ENCODE data around the gene EIF2D. TPM values are rescaled to one million over a fixed set of nuclear protein-coding genes. Genes with fewer than 3 reads are reported as not detected.

EIF2D gene
- total and polyA plus RNA-seq, 7 donors, result 27.0 to 59.6 (median 43.3) TPM

DNA sequence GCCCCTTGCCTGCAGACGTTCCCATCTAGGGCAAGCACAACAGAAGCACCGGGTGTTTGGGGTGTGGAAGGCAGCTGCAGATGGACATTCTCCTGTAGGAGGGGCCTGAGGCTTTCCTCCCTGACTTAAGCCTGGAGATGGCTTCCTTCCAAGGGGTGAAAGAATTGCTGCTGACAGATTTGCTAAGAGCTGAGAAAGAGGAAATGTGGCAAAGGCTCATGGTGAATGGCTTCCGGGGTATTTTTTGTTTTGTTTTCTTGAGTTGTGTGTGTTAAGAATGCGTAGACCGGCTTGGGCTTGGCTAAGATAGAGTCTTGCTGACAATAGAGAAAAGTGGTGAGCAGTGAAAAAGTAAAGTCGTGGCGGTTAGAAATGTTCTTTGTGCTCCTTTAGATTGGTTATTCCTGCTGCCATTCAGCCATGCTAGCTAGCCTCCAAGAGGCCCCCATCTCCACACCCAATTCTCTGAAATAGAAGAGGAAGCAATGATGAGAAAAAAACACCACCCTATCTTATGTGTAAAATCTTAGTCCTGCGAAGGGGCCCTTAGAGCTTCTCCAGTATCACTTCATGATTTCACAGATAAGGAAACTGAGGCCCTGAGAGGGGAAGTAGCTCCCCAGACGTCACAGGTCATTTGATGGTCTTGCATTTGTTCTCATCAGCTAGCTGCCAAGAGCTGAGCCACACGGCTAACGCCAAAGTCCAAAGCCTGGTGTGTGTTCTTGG, 36.9 kb downstream of the EIF2D start:
- Histone ChIP-seq H3K9me3 (no peaks in the 10 kb centered on the region), H3K4me3 (no peak overlapping the region), H3K27ac (peak overlapping the region; percentile 34 to 61 (median 56)), H3K4me1 (peaks cover 0 to 5% (median 0%) of the 10 kb centered on the region in 4 donors), H3K36me3 (no peaks in the 10 kb centered on the region), H3K27me3 (no peaks in the 10 kb centered on the region)
- TF ChIP-seq CTCF (IDR thresholded peaks at IDR 0.05), result no peak
- peak in 1 of 4 donors; percentile 4 for TF ChIP-seq POLR2AphosphoS5 (IDR thresholded peaks at IDR 0.05)
- intact Hi-C loops (cut with DNase I), result no loop called here
- DNase-seq, result peak; percentile 74
- 30 to 51% methylated on average over 11 of the region's 11 CpGs for WGBS, 2 donors

DNA sequence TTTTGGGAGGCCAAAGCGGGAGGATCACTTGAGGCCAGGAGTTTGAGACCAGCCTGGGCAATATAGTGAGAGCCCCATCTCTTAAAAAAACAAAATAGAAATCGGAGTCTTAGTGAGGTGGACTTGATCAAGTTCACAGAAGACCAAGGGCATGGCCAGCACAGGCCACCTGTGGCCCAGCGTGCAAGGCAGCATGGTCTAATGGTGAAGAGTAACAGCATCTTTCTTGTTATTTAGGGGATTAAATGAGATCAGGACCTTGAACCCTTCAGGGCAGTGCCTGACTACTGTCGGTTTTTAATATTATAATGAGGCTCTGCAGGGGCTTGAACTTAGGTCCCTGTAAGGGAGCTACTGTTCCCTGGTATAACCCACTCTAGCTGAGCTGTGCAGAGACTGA, 38.5 kb downstream of the EIF2D start:
- Histone ChIP-seq H3K4me1 (no peaks in the 10 kb centered on the region), H3K27me3 (no peaks in the 10 kb centered on the region), H3K27ac (no peak overlapping the region), H3K4me3 (no peak overlapping the region), H3K9me3 (no peaks in the 10 kb centered on the region), H3K36me3 (no peaks in the 10 kb centered on the region)
- no peak for TF ChIP-seq EP300 (IDR thresholded peaks at IDR 0.05)
- WGBS, 2 donors, result 92 to 97% methylated on average over 4 of the region's 4 CpGs
- intact Hi-C loops (cut with DNase I), result no loop called here
- DNase-seq, result no peak

GRCh38 chr1:206573319-206573718, 38.9 kb downstream of the EIF2D start:
- DNase-seq, result no peak
- WGBS, 2 donors, result 88 to 91% methylated on average over 4 of the region's 4 CpGs
- Histone ChIP-seq H3K27ac (no peak overlapping the region), H3K4me1 (no peaks in the 10 kb centered on the region), H3K36me3 (no peaks in the 10 kb centered on the region), H3K27me3 (no peaks in the 10 kb centered on the region), H3K4me3 (no peak overlapping the region), H3K9me3 (no peaks in the 10 kb centered on the region)
- TF ChIP-seq POLR2AphosphoS5 (IDR thresholded peaks at IDR 0.05), result no peak
- no peak for TF ChIP-seq POLR2A (IDR thresholded peaks at IDR 0.05)
- no peak for TF ChIP-seq CTCF (IDR thresholded peaks at IDR 0.05)
- TF ChIP-seq EP300 (IDR thresholded peaks at IDR 0.05), result no peak
- intact Hi-C loops (cut with DNase I), result no loop called here

DNA sequence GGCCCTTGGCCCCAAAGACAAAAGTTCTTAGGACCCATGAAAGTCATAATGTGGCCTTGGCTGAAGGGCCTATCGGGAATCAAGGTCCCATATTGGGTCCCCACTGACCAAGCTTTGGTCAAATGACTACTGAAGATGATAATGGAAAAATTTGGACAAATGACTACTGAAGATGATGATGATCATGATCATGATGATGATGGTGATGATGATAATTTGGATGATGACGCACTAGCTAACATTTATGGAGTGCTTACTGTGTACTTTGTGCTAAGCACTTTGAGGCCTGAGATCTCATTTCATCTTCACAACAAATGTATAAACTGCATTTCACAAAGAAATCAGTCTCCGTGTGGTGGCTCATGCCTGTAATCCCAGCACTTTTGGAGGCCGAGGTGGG, 39.4 kb downstream of the EIF2D start:
- Histone ChIP-seq H3K4me1 (no peaks in the 10 kb centered on the region), H3K36me3 (no peaks in the 10 kb centered on the region), H3K27me3 (no peaks in the 10 kb centered on the region), H3K27ac (no peak overlapping the region), H3K9me3 (no peaks in the 10 kb centered on the region), H3K4me3 (no peak overlapping the region)
- no peak for DNase-seq
- intact Hi-C loops (cut with DNase I), result no loop called here
- TF ChIP-seq POLR2AphosphoS5 (IDR thresholded peaks at IDR 0.05), result no peak
- TF ChIP-seq EP300 (IDR thresholded peaks at IDR 0.05), result no peak
- TF ChIP-seq POLR2A (IDR thresholded peaks at IDR 0.05), result no peak
- TF ChIP-seq CTCF (IDR thresholded peaks at IDR 0.05), result no peak
- 95 to 96% methylated on average over 4 of the region's 4 CpGs for WGBS, 2 donors

DNA sequence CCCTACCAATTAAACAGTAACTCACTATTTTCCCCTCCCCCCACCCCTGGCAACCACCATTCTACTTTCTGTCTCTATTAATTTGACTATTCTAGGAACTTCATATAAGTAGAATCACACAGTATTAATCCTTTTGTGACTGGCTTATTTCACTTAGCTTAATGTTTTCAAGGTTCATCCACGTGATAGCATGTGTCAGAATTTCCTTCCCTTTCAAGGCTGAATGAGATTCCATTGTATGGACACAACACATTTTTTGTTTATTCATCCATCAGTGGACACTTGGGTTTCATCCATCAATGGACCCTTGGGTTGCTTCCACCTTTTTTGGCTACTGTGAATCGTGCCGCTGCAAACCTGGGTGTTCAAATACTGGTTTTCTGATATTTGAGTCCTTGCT, 41.7 kb downstream of the EIF2D start:
- H3K36me3 ChIP-seq, result no peaks in the 10 kb centered on the region
- 86 to 89% methylated on average over 3 of the region's 3 CpGs for WGBS, 2 donors
- TF ChIP-seq EP300 (IDR thresholded peaks at IDR 0.05) (no peak), POLR2A (IDR thresholded peaks at IDR 0.05) (no peak), POLR2AphosphoS5 (IDR thresholded peaks at IDR 0.05) (no peak), CTCF (IDR thresholded peaks at IDR 0.05) (no peak)
- no peaks in the 10 kb centered on the region for H3K27me3 ChIP-seq
- intact Hi-C loops (cut with DNase I), result no loop called here
- H3K27ac ChIP-seq, result no peak overlapping the region
- DNase-seq, result no peak
- H3K4me1 ChIP-seq, result no peaks in the 10 kb centered on the region
- no peak overlapping the region for H3K4me3 ChIP-seq
- no peaks in the 10 kb centered on the region for H3K9me3 ChIP-seq
